WTC11 (cell line): ENCODE results near the gene BAIAP2. TPM values are rescaled to one million over a fixed set of nuclear protein-coding genes. Genes with fewer than 3 reads are reported as not detected.
A peak's percentile ranks its signal among the peaks of the same experiment; 100 is the strongest.

Experiments
- ATAC-seq: fragments of 200-7000 bp; cut with Tn5 transposase; 2 replicates; pipeline ENCODE4 v1.10.0; 2021; ENCODE audit warnings: mild to moderate bottlenecking, moderate library complexity
- CTCF ChIA-PET: fragments of 300-600 bp; sonication (Branson Sonifier 250); formaldehyde crosslinking; loops from one replicate; lab custom pipeline; 2021; ENCODE audit warnings: antibody characterized with exemption; lab: Charles Lee
- POLR2A ChIA-PET: fragments of 350-600 bp; sonication (Branson Sonifier 250); formaldehyde crosslinking; loops from one replicate; lab custom pipeline; 2021; ENCODE audit warnings: antibody characterized with exemption; lab: Charles Lee
- DNase-seq: peaks from one replicate; pipeline ENCODE4 v3.0.0; 2021; ENCODE audit warnings: low spot score
- H3K27ac Mint-ChIP-seq: 2 replicates; pipeline ENCODE4 v1.8.0; 2021; ENCODE audit warnings: mixed read lengths
- H3K27me3 Mint-ChIP-seq: 2 replicates; pipeline ENCODE4 v1.8.0; 2021; ENCODE audit warnings: low read depth, mild to moderate bottlenecking, moderate library complexity, mixed read lengths
- H3K36me3 Mint-ChIP-seq: 2 replicates; pipeline ENCODE4 v1.8.0; 2021; ENCODE audit warnings: mixed read lengths
- H3K4me1 Mint-ChIP-seq: 2 replicates; pipeline ENCODE4 v1.8.0; 2022; ENCODE audit warnings: mixed read lengths
- H3K4me3 Mint-ChIP-seq: 2 replicates; pipeline ENCODE4 v1.8.0; 2021; ENCODE audit warnings: mild to moderate bottlenecking, moderate library complexity, mixed read lengths
- H3K9me3 Mint-ChIP-seq: 2 replicates; pipeline ENCODE4 v1.8.0; 2021; ENCODE audit warnings: mixed read lengths
- CREM ChIP-seq: sonication (generic); formaldehyde crosslinking; IDR thresholded peaks from 2 replicates; pipeline ENCODE4 v1.8.1; 2022; ENCODE audit warnings: mild to moderate bottlenecking, missing genetic modification reagents, moderate library complexity
- E2F5 ChIP-seq: sonication (generic); formaldehyde crosslinking; IDR thresholded peaks from 2 replicates; pipeline ENCODE4 v1.8.1; 2022; ENCODE audit warnings: mild to moderate bottlenecking, moderate library complexity, missing genetic modification reagents
- ETV6 ChIP-seq: sonication (generic); formaldehyde crosslinking; IDR thresholded peaks from 2 replicates; pipeline ENCODE4 v1.8.1; 2022; ENCODE audit warnings: mild to moderate bottlenecking, missing genetic modification reagents
- FOXP1 ChIP-seq: sonication (generic); formaldehyde crosslinking; IDR thresholded peaks from 2 replicates; pipeline ENCODE4 v1.8.0; 2022; ENCODE audit warnings: missing genetic modification reagents, mild to moderate bottlenecking, moderate library complexity, borderline replicate concordance
- GABPB1 ChIP-seq: sonication (generic); formaldehyde crosslinking; IDR thresholded peaks from 2 replicates; pipeline ENCODE4 v1.8.1; 2023; ENCODE audit warnings: mild to moderate bottlenecking, missing genetic modification reagents
- GTF2I ChIP-seq: fragments of 250-450 bp; sonication (Bioruptor Pico); conservative IDR thresholded peaks from 2 replicates; pipeline ENCODE4 v1.4.0; 2021; ENCODE audit warnings: mild to moderate bottlenecking
- HMGA2 ChIP-seq: fragments of 250-450 bp; sonication (Bioruptor Pico); IDR thresholded peaks from 2 replicates; pipeline ENCODE4 v1.4.0; 2021; ENCODE audit warnings: mild to moderate bottlenecking, moderate library complexity
- JAZF1 ChIP-seq: fragments of 250-450 bp; sonication (Bioruptor Pico); IDR thresholded peaks from 2 replicates; pipeline ENCODE4 v1.9.0; 2021; ENCODE audit warnings: moderate library complexity, mild to moderate bottlenecking, inconsistent platforms
- MYBL2 ChIP-seq: sonication (generic); formaldehyde crosslinking; IDR thresholded peaks from 2 replicates; pipeline ENCODE4 v1.8.1; 2023; ENCODE audit warnings: mild to moderate bottlenecking, moderate library complexity, missing genetic modification reagents
- NFATC4 ChIP-seq: fragments of 250-450 bp; sonication (Bioruptor Pico); IDR thresholded peaks from 2 replicates; pipeline ENCODE4 v1.9.0; 2021; ENCODE audit warnings: mild to moderate bottlenecking
- NFYB ChIP-seq: sonication (generic); formaldehyde crosslinking; conservative IDR thresholded peaks from 2 replicates; pipeline ENCODE4 v1.8.0; 2022; ENCODE audit warnings: low read depth, missing genetic modification reagents
- SOX15 ChIP-seq: fragments of 250-450 bp; sonication (Bioruptor Pico); IDR thresholded peaks from 2 replicates; pipeline ENCODE4 v1.9.0; 2021; ENCODE audit warnings: mild to moderate bottlenecking
- TCF7 ChIP-seq: sonication (generic); formaldehyde crosslinking; IDR thresholded peaks from 2 replicates; pipeline ENCODE4 v1.8.0; 2022; ENCODE audit warnings: mild to moderate bottlenecking, low read depth, missing genetic modification reagents, moderate library complexity
- TEAD1 ChIP-seq: sonication (generic); formaldehyde crosslinking; IDR thresholded peaks from 2 replicates; pipeline ENCODE4 v1.8.0; 2022; ENCODE audit warnings: mild to moderate bottlenecking, missing genetic modification reagents
- ZBTB43 ChIP-seq: sonication (generic); formaldehyde crosslinking; IDR thresholded peaks from 2 replicates; pipeline ENCODE4 v1.8.1; 2023; ENCODE audit warnings: mild to moderate bottlenecking, missing genetic modification reagents
- total RNA-seq: library from RNA; stranded (reverse); gene quantifications from 3 replicates; pipeline ENCODE4 v1.2.3, GENCODE V29; 2021
- TF ChIP-seq, protein P1 (sequence below): sonication (generic); formaldehyde crosslinking; conservative IDR thresholded peaks from 2 replicates; pipeline ENCODE4 v1.8.1; 2022; ENCODE audit warnings: mild to moderate bottlenecking, missing genetic modification reagents
- TF ChIP-seq, protein P2 (sequence below): fragments of 250-450 bp; sonication (Bioruptor Pico); IDR thresholded peaks from 2 replicates; pipeline ENCODE4 v2.1.2; 2022; ENCODE audit warnings: mild to moderate bottlenecking, moderate library complexity
- TF ChIP-seq, protein P3 (sequence below): fragments of 250-450 bp; sonication (Bioruptor Pico); conservative IDR thresholded peaks from 2 replicates; pipeline ENCODE4 v1.9.0; 2021; ENCODE audit warnings: mild to moderate bottlenecking
- TF ChIP-seq, protein P4 (sequence below): fragments of 250-450 bp; sonication (Bioruptor Pico); IDR thresholded peaks from 2 replicates; pipeline ENCODE4 v1.9.0; 2021; ENCODE audit warnings: mild to moderate bottlenecking, borderline replicate concordance
- TF ChIP-seq, protein P5 (sequence below): sonication (generic); formaldehyde crosslinking; IDR thresholded peaks from 2 replicates; pipeline ENCODE4 v1.8.1; 2022; ENCODE audit warnings: missing genetic modification reagents, borderline replicate concordance

Gene BAIAP2
- total RNA-seq, 1 experiment from 2014 or later, result 20.7 TPM

DNA sequence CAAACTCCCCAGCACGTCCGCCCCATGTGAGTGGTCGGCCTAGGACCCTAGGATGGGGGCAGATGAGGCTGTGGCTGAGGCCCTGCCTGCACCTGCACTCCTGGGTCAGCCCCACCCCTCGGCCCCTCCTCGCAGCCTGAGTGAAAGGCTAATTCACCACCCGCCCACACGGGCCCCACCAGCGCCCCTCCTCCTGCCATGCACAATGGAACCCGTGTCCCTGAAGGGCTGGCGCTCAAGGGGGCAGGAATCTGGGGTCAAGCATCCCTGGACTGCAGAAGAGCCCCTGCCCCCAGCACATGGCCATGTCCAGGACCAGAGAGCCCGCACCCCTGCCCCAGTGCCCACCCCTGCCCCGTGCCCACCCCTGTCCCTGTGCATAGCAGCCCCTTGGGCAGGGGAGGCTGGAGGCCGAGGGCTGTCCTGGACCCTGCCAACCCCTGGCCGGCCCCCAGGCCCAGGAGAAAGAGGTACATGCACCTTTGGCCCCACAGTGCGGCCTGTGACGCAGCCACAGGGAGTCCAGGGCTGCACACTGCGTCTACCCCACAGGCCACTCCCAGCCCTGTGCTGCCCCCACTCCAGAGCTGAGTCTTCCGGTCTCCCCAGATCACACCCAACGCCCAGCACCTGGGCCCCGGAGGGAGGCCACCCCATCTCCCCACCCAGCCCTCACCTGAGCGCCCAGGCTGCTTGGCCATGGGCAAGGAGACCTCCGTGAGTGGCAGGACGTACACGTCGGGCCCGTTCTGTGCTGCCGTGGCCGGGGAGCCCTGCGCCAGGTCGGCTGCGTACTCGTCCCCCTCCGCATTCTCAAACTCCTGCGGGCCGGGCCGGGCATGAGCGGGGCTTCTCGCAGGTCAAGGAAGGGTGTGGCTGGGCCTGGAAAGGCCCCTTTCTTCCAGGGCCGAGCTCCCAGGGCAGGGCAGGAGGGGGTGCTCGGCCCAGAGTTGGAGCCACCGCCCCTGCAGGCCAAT is 95.7 kb downstream of the BAIAP2 start:
- no peaks in the 10 kb centered on the region for H3K27me3 Mint-ChIP-seq
- DNase-seq (no peak), ATAC-seq (no peak)
- ChIA-PET POLR2A (interaction anchor here (0.6 kb wide), 1 partner anchor 390 kb away, joined by 4 read pairs; no protein-coding TSS in a partner anchor), CTCF (interaction anchor here (0.9 to 4.4 kb wide), 11 partner anchors 9 to 108 kb away, joined by 3 to 23 read pairs (median 5); partner anchors contain the start of gene CEP131)
- no peak overlapping the region for H3K27ac Mint-ChIP-seq
- no peak overlapping the region for H3K4me3 Mint-ChIP-seq
- H3K9me3 Mint-ChIP-seq, result no peaks in the 10 kb centered on the region
- no peaks in the 10 kb centered on the region for H3K4me1 Mint-ChIP-seq
- no peaks in the 10 kb centered on the region for H3K36me3 Mint-ChIP-seq
- TF ChIP-seq GTF2I (CRISPR knock-in tag), result no peak
- TF ChIP-seq MYBL2 (CRISPR knock-in tag), result no peak
- TF ChIP-seq ZBTB43 (CRISPR knock-in tag), result no peak
- TF ChIP-seq, protein P1, sequence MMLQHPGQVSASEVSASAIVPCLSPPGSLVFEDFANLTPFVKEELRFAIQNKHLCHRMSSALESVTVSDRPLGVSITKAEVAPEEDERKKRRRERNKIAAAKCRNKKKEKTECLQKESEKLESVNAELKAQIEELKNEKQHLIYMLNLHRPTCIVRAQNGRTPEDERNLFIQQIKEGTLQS, result no peak

DNA sequence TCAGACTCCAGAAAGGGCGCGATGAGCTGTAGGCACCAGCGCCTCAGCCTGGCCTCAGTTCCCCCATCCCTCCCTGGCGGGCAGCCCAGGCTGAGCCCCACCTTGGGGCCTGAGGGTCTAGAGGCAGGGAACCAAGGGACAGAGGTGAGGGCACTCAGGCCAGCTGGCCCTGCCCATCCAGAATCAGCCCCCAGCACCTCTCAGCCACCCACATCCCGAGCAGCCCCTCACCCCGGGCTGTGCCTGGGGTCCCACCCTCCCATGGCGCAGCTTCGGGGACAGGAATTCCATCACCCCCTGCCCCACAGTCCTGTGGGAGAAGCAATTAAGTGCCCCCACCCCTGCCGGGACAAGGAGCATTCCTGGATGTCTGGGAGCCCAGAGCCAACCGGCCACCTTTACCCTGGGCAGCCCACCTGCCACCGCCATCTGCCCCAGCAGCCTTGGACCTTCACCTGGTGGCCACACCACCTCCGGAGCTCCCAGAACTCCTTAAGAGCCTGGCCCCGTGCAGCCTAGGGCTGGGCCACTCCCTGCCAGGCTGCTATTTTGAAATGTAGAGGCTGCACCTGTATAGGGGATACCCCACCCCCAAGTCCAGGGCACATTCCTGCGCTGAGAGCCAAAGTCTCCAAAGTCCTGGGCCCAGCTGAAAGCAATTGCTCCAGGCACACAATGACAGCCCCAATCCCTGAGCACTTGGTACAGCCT is 96.7 kb downstream of the BAIAP2 start:
- H3K27me3 Mint-ChIP-seq, result no peaks in the 10 kb centered on the region
- no peaks in the 10 kb centered on the region for H3K9me3 Mint-ChIP-seq
- DNase-seq (no peak), ATAC-seq (peak; percentile 27)
- POLR2A ChIA-PET, result interaction anchor here (1.0 kb wide), 2 partner anchors 55 to 107 kb away, joined by 3 read pairs; partner anchors contain the start of genes NDUFAF8 and TEPSIN
- H3K4me3 Mint-ChIP-seq, result no peak overlapping the region
- no peaks in the 10 kb centered on the region for H3K4me1 Mint-ChIP-seq
- CTCF ChIA-PET, result interaction anchor here (0.5 to 4.4 kb wide), 6 partner anchors 8 to 288 kb away, joined by 3 to 23 read pairs (median 4); no protein-coding TSS in a partner anchor
- no peak overlapping the region for H3K27ac Mint-ChIP-seq
- H3K36me3 Mint-ChIP-seq, result no peaks in the 10 kb centered on the region
- TF ChIP-seq JAZF1 (no peak), GTF2I (CRISPR knock-in tag) (no peak), FOXP1 (no peak), ETV6 (CRISPR knock-in tag) (no peak), SOX15 (CRISPR knock-in tag) (no peak), HMGA2 (CRISPR knock-in tag) (no peak), NFYB (CRISPR knock-in tag) (no peak), GABPB1 (CRISPR knock-in tag) (no peak), TEAD1 (CRISPR knock-in tag) (no peak), E2F5 (no peak), CREM (CRISPR knock-in tag) (no peak), NFATC4 (CRISPR knock-in tag) (no peak), TCF7 (CRISPR knock-in tag) (no peak)
- TF ChIP-seq, protein P2, sequence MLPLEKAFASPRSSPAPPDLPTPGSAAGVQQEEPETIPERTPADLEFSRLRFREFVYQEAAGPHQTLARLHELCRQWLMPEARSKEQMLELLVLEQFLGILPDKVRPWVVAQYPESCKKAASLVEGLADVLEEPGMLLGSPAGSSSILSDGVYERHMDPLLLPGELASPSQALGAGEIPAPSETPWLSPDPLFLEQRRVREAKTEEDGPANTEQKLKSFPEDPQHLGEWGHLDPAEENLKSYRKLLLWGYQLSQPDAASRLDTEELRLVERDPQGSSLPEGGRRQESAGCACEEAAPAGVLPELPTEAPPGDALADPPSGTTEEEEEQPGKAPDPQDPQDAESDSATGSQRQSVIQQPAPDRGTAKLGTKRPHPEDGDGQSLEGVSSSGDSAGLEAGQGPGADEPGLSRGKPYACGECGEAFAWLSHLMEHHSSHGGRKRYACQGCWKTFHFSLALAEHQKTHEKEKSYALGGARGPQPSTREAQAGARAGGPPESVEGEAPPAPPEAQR (CRISPR knock-in tag), result no peak
- TF ChIP-seq, protein P3, sequence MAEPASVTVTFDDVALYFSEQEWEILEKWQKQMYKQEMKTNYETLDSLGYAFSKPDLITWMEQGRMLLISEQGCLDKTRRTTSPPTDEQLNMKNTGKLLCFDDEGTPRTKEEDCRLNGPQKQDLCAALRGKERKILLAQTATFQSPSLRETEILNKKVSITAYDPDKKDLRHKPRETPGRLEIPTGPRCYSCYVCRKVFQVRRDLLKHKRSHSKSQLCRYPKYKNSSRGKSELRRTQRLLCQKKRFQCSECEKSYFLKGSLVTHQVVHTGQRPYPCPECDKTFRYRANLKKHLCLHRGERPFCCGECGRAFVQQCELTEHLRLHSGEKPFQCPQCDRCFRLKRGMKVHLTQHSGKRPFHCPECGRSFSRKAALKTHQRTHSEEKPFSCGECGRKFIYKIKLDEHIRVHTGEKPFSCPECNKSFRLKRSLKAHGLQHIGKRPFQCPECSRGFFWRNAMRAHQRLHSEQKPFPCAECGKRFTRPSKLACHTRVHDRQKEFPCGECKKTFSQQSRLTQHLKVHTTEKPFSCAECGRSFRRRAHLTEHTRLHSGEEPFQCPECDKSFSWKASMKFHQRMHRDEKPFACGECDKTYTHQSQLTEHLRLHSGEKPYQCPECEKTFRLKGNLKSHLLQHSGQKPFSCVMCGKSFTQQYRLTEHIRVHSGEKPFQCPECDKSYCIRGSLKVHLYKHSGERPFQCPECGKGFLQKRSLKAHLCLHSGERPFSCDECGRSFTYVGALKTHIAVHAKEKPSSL, result no peak
- TF ChIP-seq, protein P4, sequence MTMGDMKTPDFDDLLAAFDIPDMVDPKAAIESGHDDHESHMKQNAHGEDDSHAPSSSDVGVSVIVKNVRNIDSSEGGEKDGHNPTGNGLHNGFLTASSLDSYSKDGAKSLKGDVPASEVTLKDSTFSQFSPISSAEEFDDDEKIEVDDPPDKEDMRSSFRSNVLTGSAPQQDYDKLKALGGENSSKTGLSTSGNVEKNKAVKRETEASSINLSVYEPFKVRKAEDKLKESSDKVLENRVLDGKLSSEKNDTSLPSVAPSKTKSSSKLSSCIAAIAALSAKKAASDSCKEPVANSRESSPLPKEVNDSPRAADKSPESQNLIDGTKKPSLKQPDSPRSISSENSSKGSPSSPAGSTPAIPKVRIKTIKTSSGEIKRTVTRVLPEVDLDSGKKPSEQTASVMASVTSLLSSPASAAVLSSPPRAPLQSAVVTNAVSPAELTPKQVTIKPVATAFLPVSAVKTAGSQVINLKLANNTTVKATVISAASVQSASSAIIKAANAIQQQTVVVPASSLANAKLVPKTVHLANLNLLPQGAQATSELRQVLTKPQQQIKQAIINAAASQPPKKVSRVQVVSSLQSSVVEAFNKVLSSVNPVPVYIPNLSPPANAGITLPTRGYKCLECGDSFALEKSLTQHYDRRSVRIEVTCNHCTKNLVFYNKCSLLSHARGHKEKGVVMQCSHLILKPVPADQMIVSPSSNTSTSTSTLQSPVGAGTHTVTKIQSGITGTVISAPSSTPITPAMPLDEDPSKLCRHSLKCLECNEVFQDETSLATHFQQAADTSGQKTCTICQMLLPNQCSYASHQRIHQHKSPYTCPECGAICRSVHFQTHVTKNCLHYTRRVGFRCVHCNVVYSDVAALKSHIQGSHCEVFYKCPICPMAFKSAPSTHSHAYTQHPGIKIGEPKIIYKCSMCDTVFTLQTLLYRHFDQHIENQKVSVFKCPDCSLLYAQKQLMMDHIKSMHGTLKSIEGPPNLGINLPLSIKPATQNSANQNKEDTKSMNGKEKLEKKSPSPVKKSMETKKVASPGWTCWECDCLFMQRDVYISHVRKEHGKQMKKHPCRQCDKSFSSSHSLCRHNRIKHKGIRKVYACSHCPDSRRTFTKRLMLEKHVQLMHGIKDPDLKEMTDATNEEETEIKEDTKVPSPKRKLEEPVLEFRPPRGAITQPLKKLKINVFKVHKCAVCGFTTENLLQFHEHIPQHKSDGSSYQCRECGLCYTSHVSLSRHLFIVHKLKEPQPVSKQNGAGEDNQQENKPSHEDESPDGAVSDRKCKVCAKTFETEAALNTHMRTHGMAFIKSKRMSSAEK (CRISPR knock-in tag), result no peak
- TF ChIP-seq, protein P5, sequence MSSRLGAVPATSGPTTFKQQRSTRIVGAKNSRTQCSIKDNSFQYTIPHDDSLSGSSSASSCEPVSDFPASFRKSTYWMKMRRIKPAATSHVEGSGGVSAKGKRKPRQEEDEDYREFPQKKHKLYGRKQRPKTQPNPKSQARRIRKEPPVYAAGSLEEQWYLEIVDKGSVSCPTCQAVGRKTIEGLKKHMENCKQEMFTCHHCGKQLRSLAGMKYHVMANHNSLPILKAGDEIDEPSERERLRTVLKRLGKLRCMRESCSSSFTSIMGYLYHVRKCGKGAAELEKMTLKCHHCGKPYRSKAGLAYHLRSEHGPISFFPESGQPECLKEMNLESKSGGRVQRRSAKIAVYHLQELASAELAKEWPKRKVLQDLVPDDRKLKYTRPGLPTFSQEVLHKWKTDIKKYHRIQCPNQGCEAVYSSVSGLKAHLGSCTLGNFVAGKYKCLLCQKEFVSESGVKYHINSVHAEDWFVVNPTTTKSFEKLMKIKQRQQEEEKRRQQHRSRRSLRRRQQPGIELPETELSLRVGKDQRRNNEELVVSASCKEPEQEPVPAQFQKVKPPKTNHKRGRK, result no peak
